HG03045 (cell line): ENCODE measurements around the gene SVOPL.
"Not testable (repeated sequence)": the region's sequence is repeated elsewhere in the genome, so short reads cannot be mapped to it uniquely, and the experiment has no call there.

Experiments
- ATAC-seq: cut with Tn5 transposase; IDR thresholded peaks from one replicate; pipeline ENCODE4 v1.9.1; 2021; ENCODE audit warnings: mild to moderate bottlenecking, moderate library complexity; ENCODE audit not compliant: unreplicated experiment

Gene SVOPL, protein sequence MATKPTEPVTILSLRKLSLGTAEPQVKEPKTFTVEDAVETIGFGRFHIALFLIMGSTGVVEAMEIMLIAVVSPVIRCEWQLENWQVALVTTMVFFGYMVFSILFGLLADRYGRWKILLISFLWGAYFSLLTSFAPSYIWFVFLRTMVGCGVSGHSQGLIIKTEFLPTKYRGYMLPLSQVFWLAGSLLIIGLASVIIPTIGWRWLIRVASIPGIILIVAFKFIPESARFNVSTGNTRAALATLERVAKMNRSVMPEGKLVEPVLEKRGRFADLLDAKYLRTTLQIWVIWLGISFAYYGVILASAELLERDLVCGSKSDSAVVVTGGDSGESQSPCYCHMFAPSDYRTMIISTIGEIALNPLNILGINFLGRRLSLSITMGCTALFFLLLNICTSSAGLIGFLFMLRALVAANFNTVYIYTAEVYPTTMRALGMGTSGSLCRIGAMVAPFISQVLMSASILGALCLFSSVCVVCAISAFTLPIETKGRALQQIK

DNA sequence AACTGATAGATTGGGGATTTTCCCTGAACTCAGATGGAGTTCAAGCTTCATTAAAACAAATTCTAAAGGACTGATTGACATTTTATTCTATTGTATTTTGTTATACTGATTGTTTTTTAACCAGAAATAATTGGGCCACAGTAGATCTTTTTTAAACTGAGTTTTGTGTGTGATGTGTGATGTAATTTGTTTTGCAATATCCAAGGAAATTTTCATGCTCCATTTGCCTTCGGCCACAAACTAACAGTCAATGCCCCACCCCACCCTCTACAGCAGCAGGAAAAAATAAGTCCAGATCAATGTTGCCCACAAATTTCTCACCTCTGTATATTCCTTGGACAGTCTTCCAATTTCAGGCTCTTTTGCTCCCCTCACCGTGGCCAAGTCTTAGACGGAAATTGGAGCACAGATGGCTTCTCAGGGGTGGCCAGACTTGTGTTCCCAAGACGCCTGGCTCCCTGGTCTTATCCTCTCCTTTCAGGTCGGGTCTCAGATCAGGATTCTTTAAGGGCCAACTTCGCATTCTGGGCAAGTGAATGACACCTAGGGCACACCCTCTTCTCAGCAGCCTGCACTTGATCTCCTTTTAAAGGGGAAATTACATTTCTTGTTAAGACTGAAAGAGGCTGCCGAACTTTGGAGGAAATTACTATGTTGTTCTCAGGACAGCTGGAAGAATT is at the start of gene SVOPL:
Gene SVOPL, minus strand, starts transcription at position 506 of the 680 bp plus-strand sequence. CDS start 22,317 bp downstream, outside the sequence.
- ATAC-seq, result no peak

DNA sequence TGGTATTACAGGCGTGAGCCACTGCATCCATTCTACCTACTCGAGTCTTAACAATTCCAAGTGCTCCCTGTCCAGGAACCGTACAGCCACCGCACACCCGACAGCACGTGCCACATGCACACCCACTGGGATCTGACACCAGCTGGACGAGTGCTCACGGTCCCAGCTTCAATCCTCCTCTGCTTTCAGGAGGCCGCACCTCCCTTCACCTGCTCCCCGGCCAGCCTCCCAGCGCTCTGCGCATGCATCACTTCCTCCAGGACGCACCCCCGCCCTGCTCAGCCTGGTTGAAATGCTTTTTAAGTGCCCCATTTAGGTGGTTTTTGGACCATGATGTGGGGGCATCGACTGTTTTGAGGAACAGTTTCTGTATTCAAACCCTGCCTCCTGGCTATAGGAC is 49.3 kb upstream of the SVOPL start:
- ATAC-seq, result no peak

DNA sequence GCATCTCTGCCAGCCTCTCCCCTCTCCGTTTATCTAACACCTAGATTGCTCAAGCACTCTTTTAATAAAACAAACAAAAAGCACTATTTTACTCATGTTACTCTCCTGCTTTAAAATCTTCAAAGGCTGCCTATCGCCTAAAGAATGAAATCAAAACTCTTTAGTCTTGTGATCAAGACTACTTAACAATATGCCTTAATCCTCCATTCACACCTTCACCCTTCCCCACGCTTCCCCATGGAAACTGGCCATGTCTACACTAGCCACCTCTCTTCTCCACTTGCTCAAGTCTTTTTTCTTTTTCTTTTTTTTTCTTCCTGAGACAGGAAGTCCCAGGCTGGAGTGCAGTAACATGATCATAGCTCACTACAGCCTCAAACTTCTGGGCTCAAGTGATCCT is 48.8 kb upstream of the SVOPL start:
- no peak for ATAC-seq

DNA sequence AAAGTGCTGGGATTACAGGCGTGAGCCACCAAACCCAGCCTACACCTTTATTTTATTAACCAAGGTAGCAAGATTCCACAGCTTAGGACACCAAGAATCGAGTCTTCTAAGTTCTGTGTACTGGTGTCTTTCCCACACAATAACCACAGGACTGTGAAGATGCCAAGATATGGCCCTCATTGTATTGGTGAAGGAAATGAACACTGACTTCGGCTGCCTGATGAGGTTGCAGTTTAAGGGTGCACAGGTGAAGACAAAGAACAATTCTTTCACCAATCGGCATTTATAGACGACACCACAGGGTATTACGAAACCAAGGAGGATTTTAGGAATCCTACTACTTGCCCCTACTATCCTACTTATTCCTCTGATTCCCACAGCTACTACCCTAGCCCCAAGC is 47.5 kb upstream of the SVOPL start:
- ATAC-seq, result no peak

DNA sequence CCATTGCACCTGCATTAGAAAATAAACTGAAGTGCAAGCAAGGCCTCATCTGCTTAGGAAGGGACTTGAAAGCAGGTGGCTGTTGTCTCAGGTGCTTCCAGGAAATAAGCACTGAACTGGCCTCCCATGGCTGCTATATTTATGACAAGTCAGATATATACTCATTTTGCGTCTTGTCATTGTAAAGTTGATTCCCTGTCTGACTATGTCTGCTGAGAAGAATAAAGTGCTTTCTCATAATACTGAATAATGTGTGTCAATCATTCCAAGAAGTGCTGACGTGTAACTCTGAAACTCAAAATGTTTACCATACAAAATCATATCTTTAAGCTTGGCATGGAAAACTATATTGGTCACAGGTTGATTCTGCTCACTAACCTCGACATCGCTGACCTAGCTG is 44.9 kb upstream of the SVOPL start:
- no peak for ATAC-seq

DNA sequence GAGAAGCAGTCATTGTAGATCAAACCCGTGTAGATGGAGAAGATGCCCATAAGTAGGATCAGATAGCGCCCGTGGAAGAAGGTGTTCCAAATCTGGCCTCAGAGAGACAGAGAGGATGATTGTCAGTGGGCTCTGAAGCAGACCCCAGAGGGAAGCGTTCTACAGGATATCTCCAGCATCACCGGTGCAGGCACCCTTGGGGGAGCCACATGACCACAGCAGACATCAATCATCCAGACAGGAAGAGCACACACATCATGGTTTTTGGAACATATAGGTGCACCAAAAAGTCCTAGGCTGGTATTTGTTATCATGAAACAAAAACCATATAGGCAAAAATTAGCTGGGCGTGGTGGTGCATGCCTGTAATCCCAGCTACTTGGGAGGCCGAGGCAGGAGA is 44.0 kb upstream of the SVOPL start:
- ATAC-seq, result no peak

DNA sequence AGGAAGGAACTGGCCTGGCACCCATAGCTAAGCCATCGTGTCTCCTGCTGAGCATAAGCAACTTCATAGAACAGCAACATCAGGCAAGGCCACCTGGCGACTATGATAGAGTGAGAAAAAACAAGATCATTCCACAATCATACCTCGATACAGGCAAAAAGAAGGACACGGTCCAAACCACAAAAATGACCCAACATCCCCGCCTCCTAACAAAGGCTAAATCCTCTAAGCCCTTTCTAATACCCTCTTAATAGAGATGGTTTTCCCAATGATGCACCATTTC is 40.2 kb upstream of the SVOPL start:
- no peak for ATAC-seq

DNA sequence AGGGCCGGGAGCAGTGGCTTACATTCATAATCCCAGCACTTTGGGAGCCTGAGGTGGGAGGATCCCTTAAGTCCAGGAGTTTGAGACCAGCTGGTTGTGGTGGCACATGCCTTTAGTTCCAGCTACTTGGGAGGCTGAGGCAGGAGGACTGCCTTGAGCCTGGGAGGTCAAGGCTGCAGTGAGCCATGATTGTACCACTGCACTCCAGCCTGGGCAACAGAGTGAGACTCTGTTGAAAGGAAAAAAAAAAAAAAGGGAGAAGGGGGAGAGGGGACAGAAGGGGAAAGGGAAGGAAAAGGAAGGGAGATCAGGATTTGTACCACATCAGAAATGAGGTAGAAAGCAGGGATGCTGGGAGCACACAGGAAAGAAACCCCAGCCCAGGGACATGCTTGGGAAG is 38.7 kb upstream of the SVOPL start:
- ATAC-seq, result no peak

DNA sequence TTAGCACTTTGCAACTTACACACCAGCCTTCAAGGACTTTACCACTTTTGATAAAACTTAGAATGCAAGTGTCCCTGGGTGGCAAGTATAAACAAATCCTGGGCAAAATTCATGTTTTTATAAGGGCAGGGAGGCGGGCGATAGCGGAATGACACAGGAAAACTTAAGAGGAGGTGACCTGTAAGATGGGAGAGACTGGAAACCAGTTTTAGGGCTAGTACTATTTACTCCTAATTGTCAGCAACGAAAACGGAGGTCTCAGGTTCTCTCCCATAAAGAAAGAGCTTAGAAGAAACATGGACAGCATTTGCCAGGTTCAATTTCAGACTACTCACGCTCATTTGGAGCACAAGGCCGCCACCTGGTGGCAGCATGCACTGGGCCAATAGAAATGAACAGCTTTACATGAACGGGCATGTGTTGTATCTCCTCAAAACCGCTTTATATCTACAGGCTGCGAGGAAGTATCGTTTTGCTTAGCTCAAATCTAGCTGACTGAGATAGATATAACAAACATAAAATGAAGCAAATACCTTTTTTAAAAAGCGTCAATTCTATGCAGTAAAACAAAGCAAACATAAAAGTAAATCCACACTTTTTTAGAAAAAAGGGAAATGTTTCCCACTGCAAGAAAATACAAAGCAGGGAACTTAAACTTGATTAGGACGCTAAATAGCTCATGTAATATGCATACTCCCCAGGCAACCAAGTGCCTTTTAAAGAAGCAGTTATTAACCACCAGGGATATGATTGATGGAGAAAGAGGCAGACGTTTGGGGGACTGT is 37.6 kb upstream of the SVOPL start:
- no peak for ATAC-seq

DNA sequence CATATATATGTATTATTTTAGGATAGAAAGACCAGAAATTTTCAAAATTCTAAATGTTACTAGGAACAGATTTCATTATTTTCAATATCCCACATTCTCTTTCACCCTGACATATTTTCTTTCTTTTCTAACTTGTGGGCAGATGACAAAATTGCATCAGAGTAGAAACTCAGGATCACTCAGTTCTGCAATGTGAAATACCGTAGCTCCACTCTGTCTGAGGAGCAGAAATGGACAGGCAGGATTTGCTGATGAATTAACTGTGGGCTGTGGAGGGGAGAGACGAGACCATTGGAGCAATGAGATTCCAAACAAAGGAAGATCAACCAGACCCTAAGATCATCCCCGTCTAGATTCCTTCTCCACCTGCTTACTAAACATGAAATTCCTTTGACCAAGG is 37.0 kb upstream of the SVOPL start:
- no peak for ATAC-seq

DNA sequence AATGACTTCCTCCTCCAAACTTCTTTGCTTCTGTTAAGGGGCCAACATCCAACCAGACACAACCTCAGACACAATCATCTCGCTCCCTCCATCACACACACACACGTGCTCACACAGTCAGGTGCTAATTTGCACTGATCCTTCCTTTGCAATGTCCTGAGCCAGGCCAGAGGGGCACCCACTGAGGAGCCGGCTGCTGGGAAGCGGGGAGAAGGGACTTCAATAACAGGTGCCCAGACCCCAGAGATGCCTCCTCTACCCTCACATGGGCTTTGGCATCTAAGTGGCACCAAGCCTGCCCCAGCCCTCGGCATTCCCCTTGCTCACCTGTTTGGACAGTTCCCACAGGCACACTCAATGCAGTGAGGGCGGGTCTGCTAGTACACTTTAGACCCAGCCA is 34.2 kb upstream of the SVOPL start:
- ATAC-seq, result no peak

DNA sequence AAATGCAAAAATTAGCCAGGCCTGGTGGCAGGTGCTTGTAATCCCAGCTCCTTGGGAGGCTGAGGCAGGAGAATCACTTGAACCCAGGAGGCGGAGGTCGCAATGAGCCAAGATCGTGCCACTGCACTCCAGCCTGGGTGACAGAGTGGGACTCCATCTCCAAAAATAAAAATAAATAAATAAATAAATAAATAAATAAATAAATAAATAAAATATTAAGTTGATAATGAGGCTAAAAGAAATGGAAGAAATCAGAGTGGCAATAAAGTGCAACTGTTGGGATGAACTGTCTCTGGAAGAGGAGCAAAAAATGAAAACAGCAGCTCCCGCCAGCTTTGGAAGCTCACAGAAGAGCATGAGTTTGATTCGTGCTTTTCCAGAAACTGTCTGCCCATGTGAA is 30.6 kb upstream of the SVOPL start:
- ATAC-seq, result not testable (repeated sequence)

DNA sequence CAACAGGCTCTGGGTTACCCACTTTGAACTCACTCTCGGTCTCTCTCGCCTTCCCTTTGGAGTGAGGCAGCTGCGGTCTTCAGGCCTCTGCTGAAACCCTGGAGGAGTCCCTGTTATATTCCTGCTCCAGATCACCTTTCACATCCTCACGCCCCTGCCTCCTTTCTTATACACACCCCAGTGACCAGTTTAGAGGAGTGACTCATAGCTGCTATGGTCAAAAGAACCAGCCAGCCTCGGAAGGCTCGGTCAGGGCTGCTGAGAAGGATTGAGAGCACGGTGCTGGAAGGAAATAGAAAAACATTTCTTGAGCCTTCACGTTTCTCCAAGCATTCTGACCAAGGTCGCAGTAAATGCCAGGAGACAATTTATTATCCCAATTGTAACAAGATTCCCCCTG is 28.3 kb upstream of the SVOPL start:
- no peak for ATAC-seq

DNA sequence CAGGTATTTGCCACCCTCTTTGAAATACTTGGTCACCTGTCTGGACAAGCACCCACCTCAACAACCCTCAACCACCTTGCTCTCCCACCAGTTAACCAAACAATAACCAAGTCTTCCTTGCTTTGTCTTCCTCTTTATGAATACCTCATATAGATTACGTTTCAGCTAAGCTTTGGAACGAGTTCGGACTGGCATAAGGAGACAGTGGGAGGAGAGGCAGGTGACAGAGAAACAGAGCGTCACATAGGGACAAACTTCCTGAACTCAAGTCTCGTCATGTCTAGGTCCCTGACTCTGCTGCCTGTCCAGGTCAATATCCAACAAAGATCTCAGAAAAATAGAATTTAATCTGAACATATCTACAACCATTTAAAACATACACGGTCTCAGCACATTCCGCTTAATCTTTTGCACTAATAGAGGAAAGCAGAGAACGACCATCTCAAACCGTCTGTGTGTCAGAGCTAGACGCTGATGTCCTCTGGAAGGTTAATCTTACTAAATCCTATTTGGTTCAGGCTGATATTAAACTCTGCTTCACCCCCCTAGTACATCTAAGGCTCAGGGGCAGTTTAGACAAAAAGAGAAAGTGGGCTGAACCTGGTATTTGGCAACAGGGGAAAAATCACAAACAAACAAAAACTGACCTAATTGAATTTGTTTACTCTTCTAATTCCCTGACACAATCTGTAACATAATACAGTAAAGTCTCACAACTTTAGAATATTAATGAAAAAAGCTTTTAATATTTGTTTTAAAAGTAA is 26.4 kb upstream of the SVOPL start:
- ATAC-seq, result no peak

DNA sequence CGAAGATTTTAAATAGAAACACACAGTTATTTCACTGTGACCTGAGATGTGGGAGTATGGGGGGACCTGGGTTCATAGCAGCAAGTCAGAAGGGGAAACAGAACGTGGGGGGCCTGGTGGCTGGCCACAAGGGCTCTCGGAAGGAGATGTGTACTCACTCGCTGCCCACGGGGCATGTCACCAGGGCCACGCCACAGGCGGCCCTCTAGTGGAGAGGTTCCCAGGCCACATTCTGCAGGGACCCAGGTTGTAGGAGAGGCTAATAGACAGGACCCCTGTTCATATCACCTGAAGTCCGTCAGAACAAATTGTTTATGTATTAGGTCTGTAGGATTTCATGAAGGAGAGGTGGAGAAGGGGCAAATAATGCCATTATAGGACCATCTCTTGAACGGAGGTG is 25.1 kb upstream of the SVOPL start:
- ATAC-seq, result no peak

DNA sequence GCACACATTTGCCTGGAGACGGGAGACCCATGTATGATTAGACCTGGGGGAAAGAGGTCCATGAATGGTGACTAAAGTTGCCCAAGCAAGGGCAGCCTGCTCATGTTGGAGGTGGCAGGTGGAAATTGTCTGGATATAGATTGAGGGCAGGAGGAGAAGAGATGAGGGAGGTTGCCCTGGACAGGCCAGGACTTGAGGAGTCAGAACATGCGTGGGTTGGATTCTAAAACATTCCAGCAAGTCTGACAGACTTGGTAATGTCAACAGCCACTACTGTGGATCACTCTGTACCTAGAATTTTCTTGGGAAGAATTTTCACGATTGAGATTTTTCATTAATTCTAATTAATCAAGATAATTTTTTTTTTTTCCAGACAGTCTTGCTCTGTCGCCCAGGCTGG is 19.1 kb upstream of the SVOPL start:
- ATAC-seq, result no peak

DNA sequence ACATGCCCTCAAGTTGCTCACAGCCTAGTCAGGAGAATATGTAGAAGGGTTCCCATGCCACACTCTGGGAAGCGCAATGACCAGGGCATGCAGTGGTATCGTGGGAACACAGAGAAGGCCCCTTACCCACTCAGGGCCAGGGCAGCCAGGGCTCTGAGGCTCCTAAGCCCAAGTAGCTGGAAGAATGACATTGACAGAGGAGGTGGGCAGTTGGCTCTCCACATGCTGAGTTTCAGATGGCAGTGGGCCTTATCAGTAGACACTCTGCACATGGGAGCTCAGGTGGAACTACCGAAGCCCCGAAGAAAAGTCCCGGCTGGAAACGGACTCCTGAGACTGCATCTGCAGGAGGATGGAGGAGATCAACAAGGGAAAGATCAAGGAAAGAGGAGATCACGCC is 15.7 kb upstream of the SVOPL start:
- no peak for ATAC-seq

DNA sequence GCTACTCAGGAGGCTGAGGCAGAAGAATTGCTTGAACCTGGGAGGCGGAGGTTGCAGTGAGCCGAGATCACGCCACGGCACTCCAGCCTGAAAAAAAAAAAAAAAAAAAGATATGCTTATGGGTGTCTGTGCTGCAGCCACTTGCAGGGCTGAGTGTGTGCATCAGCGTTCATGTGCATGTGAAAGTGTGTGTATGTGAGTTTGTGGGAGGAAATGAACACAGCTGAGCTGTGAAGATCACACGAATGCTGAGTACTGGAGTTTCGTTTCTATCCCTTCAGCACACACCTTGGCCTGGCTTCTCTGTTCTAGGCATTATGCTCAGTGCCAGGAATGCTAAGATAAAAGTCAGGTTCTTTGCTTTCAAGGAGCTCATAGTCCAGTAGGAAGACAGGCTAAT is 12.0 kb upstream of the SVOPL start:
- no peak for ATAC-seq

DNA sequence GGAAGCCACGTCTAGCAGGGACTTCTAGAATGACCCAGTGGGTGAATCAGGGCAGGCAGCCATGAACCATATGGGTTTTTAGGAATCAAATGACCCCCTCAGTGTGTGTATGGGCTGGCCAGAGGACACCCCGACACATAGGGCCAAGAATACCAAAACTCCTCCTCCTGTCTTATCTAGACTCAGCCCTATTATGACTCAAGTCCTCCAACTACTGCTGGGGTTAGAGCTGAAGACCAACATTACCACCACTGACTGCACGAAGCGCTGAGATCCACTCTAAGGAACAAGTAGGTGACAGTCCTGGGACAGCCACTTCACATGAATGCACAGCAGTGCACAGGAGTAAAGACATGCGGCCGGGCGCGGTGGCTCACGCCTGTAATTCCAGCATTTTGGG is 11.5 kb upstream of the SVOPL start:
- ATAC-seq, result no peak

DNA sequence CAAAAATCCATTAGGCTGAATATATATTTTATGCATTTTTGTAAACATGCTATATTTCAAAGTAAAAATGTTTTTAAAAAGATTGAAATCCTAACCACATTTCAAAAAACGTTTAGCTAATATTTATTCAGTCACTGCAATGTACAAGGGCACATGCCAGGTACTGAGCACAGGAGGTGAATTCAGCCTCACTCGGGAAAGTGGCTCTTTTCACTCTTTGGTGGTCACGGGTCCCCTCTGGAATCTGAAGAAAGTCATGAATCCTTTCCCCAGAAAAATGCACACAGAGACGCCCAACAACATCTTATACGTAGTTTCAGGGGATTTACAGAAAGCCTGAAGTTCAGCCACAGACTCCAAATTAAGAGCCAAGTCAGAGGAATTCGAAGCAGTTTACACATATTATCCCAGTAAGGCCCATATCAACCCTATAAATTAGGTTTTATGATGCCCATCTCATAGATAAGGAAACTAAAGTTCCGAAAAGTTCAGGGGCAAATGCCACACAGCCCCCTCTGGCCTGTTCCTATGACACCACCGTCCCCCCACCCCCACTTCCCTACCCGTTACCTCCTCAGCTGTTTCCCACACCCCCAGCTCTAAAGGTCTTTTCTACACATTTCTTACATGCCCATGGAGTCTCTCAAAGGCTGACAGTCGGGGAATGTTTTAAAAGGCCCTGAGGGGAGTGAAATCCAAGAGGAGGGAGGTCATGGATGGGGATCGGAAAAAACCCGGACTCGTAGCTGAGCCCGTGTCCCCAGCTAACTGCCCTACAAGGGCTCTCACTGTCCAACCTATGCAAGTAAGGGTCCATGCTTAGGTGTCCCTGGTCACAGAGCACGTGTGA is 9.6 kb upstream of the SVOPL start:
- no peak for ATAC-seq
